ENCODE data around the gene BST1. TPM values are rescaled to one million over a fixed set of nuclear protein-coding genes. Genes with fewer than 3 reads are reported as not detected.
A peak's percentile ranks its signal among the peaks of the same experiment; 100 is the strongest.

BST1 gene
- total and polyA plus RNA-seq, 2 experiments from 2014 or later: 24.3 to 32.6 TPM

DNA sequence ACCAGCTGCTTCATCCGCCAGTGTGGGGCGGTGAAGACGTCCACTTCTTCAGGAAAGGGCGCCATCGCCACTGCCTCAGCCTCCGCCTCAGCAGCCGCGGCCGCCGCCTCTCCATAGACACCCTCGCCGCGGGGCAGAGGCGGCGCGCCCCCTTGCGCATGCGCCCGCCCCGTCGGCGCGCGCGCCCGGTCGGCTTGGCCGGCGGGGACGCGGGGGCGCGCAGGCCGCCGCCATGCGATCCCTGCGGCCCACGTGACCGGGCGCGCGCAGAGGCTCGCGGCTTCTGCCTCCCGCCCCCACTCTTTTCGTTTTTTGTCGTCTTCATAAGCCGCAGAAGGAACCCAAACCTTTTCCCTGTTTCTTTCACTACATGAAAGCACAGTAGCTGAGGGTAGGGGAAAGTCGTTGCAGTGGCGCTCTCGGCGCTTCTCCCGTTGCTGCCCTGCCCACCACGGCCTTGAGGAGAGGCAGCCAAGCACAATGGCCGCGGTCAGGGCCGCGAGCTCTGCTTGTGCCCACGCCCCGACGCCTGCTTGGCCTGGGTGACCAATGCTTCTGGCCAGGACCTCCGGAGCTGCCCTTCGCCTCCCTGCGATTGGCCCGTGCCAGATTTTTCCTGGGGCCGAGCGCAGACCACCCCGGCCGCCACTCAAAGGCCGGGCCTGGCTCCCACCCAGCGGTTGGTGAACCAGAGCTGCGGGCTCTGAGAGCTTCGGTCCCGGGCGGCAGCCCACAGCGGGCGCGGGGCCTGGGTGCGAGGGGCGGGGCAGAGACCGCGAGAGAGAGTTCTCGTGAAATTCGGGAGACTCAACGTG is 47.4 kb upstream of the BST1 start, which contains the start of gene FBXL5:
Gene FBXL5 (minus strand): TSS at position 135 of the 815 bp plus-strand sequence. CDS start 70 bp downstream, at position 65.
- H3K79me2 ChIP-seq (ENCODE audit: insufficient read depth): peaks cover 43% of the 10 kb centered on the region
- peak within 1 kb of the TSS; percentile 81 for H3K4me3 ChIP-seq
- TF ChIP-seq EZH2 (IDR thresholded peaks at IDR 0.05; ENCODE audit: insufficient read depth, poor library complexity, severe bottlenecking) (no peak), EZH2phosphoT487 (IDR thresholded peaks at IDR 0.05; ENCODE audit: insufficient read depth, low read depth) (no peak)
- peak within 1 kb of the TSS; percentile 92 for H3K27ac ChIP-seq
- H3F3A ChIP-seq (ENCODE audit: insufficient read depth): peaks cover 56% of the 10 kb centered on the region
- H2AFZ ChIP-seq: peak within 1 kb of the TSS; percentile 97
- H3K4me2 ChIP-seq (ENCODE audit: unreplicated experiment): peak within 1 kb of the TSS; percentile 100
- in situ Hi-C loops (cut with MboI): no loop called here
- H3K9me3 ChIP-seq (ENCODE audit: low read depth): no peaks in the 10 kb centered on the region
- peak within 1 kb of the TSS; percentile 89 for H3K9ac ChIP-seq
- peak; percentile 95 for DNase-seq
- no peaks in the 10 kb centered on the region for H3K27me3 ChIP-seq (replicated peaks; ENCODE audit: insufficient read depth)
- 0 out of 2 replicates have a peak, but pooled peaks cover 5% of the 10 kb centered on the region for H4K20me1 ChIP-seq (ENCODE audit: insufficient read depth)
- H3K36me3 ChIP-seq (ENCODE audit: low read depth): no peaks in the 10 kb centered on the region
- H3K9me2 ChIP-seq (ENCODE audit: insufficient read depth): no peaks in the 10 kb centered on the region; the same call in 1 of the 2 replicates
- WGBS, 2 experiments (ENCODE audit: low coverage in 1 of 2, low lambda C conversion rate in 2 of 2, missing lambda C conversion rate in 2 of 2): 1 to 2% methylated on average over 53 to 75 of the region's 85 CpGs
- H3K4me1 ChIP-seq (ENCODE audit: insufficient read depth): peaks cover 43% of the 10 kb centered on the region

DNA sequence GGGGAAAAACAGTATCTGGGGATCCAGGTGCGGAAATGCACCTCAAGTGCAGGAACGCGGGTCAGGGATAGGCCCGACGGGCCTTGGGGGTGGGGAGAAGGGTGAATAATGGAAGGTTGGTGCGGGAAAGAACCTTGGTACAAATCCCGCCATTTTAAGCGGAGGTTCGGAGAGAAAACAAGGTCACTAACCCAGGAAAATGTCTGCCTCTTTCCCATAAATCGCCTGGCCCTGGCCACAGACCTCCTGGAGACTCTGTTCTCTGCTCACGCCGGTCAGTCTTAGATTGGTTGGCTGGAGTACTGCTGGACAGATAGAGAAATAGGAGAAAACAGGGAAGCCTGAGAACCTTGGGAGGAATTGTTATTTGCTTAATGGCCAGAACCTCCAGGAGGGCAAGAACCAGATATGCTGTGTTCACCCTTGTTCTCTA is 46.8 kb upstream of the BST1 start:
- Histone ChIP-seq H3K27me3 (replicated peaks; ENCODE audit: insufficient read depth) (no peaks in the 10 kb centered on the region), H3K4me3 (peak overlapping the region; percentile 81), H3K27ac (peak overlapping the region; percentile 92), H3K9me3 (ENCODE audit: low read depth) (no peaks in the 10 kb centered on the region), H3K79me2 (ENCODE audit: insufficient read depth) (peaks cover 37% of the 10 kb centered on the region), H4K20me1 (ENCODE audit: insufficient read depth) (0 out of 2 replicates have a peak, but pooled peaks cover 5% of the 10 kb centered on the region), H3K4me1 (ENCODE audit: insufficient read depth) (peaks cover 41% of the 10 kb centered on the region), H3F3A (ENCODE audit: insufficient read depth) (peaks cover 58% of the 10 kb centered on the region), H3K9me2 (ENCODE audit: insufficient read depth) (no peaks in the 10 kb centered on the region; the same call in 1 of the 2 replicates), H3K4me2 (ENCODE audit: unreplicated experiment) (peak overlapping the region; percentile 74), H3K36me3 (ENCODE audit: low read depth) (no peaks in the 10 kb centered on the region), H2AFZ (peak overlapping the region; percentile 97), H3K9ac (peak overlapping the region; percentile 89)
- no peak for TF ChIP-seq EZH2phosphoT487 (IDR thresholded peaks at IDR 0.05; ENCODE audit: insufficient read depth, low read depth)
- TF ChIP-seq EZH2 (IDR thresholded peaks at IDR 0.05; ENCODE audit: insufficient read depth, poor library complexity, severe bottlenecking): no peak
- in situ Hi-C loops (cut with MboI): no loop called here
- DNase-seq: no peak
- 69 to 70% methylated on average over 12 of the region's 12 CpGs for WGBS, 2 experiments (ENCODE audit: low coverage in 1 of 2, low lambda C conversion rate in 2 of 2, missing lambda C conversion rate in 2 of 2)

DNA sequence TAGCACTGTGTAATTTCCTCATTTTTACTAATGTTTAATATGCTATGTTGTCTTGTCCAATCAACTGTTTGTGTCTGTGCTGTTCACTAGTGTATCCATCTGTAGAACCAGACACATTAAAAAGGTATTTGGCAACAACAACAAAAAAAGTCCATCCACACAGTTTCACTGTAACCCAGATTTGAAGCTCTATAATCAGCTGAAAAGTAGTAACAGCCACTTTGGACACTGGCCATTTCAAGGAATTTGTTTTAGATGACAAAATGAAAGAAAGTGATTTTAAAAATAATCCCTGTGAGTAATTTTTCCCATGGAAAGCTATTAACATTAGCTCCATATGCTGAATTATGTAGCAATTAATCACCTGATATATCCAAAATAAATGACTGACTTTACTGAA is 45.5 kb upstream of the BST1 start:
- Histone ChIP-seq H4K20me1 (ENCODE audit: insufficient read depth) (0 out of 2 replicates have a peak, but pooled peaks cover 3% of the 10 kb centered on the region), H3K4me2 (ENCODE audit: unreplicated experiment) (no peak overlapping the region), H3K79me2 (ENCODE audit: insufficient read depth) (peaks cover 24% of the 10 kb centered on the region), H3K9me3 (ENCODE audit: low read depth) (no peaks in the 10 kb centered on the region), H3K4me3 (no peak overlapping the region), H3K27me3 (replicated peaks; ENCODE audit: insufficient read depth) (no peaks in the 10 kb centered on the region), H3K36me3 (ENCODE audit: low read depth) (no peaks in the 10 kb centered on the region), H3K9me2 (ENCODE audit: insufficient read depth) (no peaks in the 10 kb centered on the region; the same call in 1 of the 2 replicates), H3K9ac (no peak overlapping the region), H2AFZ (no peak overlapping the region), H3K27ac (no peak overlapping the region), H3K4me1 (ENCODE audit: insufficient read depth) (peaks cover 28% of the 10 kb centered on the region), H3F3A (ENCODE audit: insufficient read depth) (peaks cover 56% of the 10 kb centered on the region)
- TF ChIP-seq EZH2 (IDR thresholded peaks at IDR 0.05; ENCODE audit: insufficient read depth, poor library complexity, severe bottlenecking) (no peak), EZH2phosphoT487 (IDR thresholded peaks at IDR 0.05; ENCODE audit: insufficient read depth, low read depth) (no peak)
- DNase-seq: peak; percentile 44
- in situ Hi-C loops (cut with MboI): no loop called here

DNA sequence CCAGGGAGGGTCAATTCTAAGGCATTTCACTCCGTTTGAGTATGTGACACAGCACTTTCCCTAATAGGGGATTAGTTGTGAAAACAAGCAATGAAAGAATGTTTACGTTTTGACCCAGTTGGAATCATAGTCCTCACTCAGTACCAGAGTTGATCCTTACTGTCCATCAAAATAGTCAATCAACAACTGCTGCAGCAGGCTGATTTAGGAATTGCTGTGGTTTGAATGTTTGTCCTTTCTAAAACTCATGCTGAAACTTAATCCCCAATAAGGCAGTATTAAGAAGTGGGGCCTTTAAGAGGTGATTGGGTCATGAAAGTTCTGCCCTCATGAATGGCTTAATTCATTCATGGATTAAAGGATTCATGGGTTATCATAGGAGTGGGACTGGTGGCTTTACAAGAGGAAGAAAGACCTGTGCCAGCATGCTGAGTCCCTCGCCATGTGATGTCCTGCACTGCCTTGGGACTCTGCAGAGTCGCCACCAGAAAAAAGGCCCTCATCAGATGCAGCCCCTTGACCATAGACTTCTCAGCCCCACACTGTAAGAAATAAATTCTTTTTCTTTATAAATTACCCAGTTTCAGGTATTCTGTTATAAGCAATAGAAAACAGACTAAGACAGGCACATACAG is 44.6 kb upstream of the BST1 start:
- no peak overlapping the region for H3K4me3 ChIP-seq
- H3K4me2 ChIP-seq (ENCODE audit: unreplicated experiment): no peak overlapping the region
- no peak for DNase-seq
- 85 to 90% methylated on average over 4 of the region's 4 CpGs for WGBS, 2 experiments (ENCODE audit: low coverage in 1 of 2, low lambda C conversion rate in 2 of 2, missing lambda C conversion rate in 2 of 2)
- in situ Hi-C loops (cut with MboI): no loop called here
- H3K4me1 ChIP-seq (ENCODE audit: insufficient read depth): peaks cover 19% of the 10 kb centered on the region
- H3K79me2 ChIP-seq (ENCODE audit: insufficient read depth): peaks cover 15% of the 10 kb centered on the region
- no peaks in the 10 kb centered on the region; the same call in 1 of the 2 replicates for H3K9me2 ChIP-seq (ENCODE audit: insufficient read depth)
- H3K36me3 ChIP-seq (ENCODE audit: low read depth): no peaks in the 10 kb centered on the region
- no peaks in the 10 kb centered on the region for H3K27me3 ChIP-seq (replicated peaks; ENCODE audit: insufficient read depth)
- no peak overlapping the region for H2AFZ ChIP-seq
- peaks cover 47% of the 10 kb centered on the region for H3F3A ChIP-seq (ENCODE audit: insufficient read depth)
- H4K20me1 ChIP-seq (ENCODE audit: insufficient read depth): no peaks in the 10 kb centered on the region
- H3K27ac ChIP-seq: no peak overlapping the region
- TF ChIP-seq EZH2phosphoT487 (IDR thresholded peaks at IDR 0.05; ENCODE audit: insufficient read depth, low read depth) (no peak), EZH2 (IDR thresholded peaks at IDR 0.05; ENCODE audit: insufficient read depth, poor library complexity, severe bottlenecking) (no peak)
- no peaks in the 10 kb centered on the region for H3K9me3 ChIP-seq (ENCODE audit: low read depth)
- H3K9ac ChIP-seq: no peak overlapping the region
